ENCODE data around the gene COX20.

Gene COX20

GRCh38 chr1:244851546-244852231 is 16.2 kb downstream of the COX20 start:
- no peak for DNase-seq (ENCODE audit: low spot score)

GRCh38 chr1:244852694-244853093 is 17.2 kb downstream of the COX20 start:
- DNase-seq (ENCODE audit: low spot score) = no peak

GRCh38 chr1:244854166-244854565 is 18.7 kb downstream of the COX20 start:
- no peak for DNase-seq (ENCODE audit: low spot score)

- DNase-seq (ENCODE audit: low spot score) = no peak
These were observed 19.6 kb downstream of the COX20 start for GRCh38 chr1:244854865-244855578.

GRCh38 chr1:244857761-244858160 is 22.3 kb downstream of the COX20 start:
- DNase-seq (ENCODE audit: low spot score) = no peak

GRCh38 chr1:244858357-244858756 is 22.9 kb downstream of the COX20 start:
- DNase-seq (ENCODE audit: low spot score) = no peak

GRCh38 chr1:244860078-244860477 is 24.6 kb downstream of the COX20 start:
- DNase-seq (ENCODE audit: low spot score) = no peak

GRCh38 chr1:244860914-244861610 is 25.6 kb downstream of the COX20 start:
- DNase-seq (ENCODE audit: low spot score) = no peak

- no peak for DNase-seq (ENCODE audit: low spot score)
These were observed 26.2 kb downstream of the COX20 start for GRCh38 chr1:244861683-244862082.

- no peak for DNase-seq (ENCODE audit: low spot score)
These were observed 26.9 kb downstream of the COX20 start for GRCh38 chr1:244862354-244862698.

- peak; percentile 88 for DNase-seq (ENCODE audit: low spot score)
These were observed 27.4 kb downstream of the COX20 start for GRCh38 chr1:244862699-244863490.

GRCh38 chr1:244863491-244864252 is 28.2 kb downstream of the COX20 start:
- DNase-seq (ENCODE audit: low spot score) = no peak

- DNase-seq (ENCODE audit: low spot score) = peak; percentile 97
These were observed 29.0 kb downstream of the COX20 start, which contains the start of gene HNRNPU for GRCh38 chr1:244864253-244865027. HNRNPU (minus strand) TSS chr1:244864543; CDS start chr1:244864307, 236 bp downstream.

GRCh38 chr1:244865028-244865371 is 29.5 kb downstream of the COX20 start:
- DNase-seq (ENCODE audit: low spot score) = no peak

- no peak for DNase-seq (ENCODE audit: low spot score)
These were observed 30.4 kb downstream of the COX20 start for GRCh38 chr1:244865820-244866219.

GRCh38 chr1:244866355-244866754 is 30.9 kb downstream of the COX20 start:
- DNase-seq (ENCODE audit: low spot score) = no peak

GRCh38 chr1:244868484-244869363 is 33.3 kb downstream of the COX20 start:
- DNase-seq (ENCODE audit: low spot score) = no peak

- no peak for DNase-seq (ENCODE audit: low spot score)
These were observed 33.9 kb downstream of the COX20 start for GRCh38 chr1:244869364-244869827.

- DNase-seq (ENCODE audit: low spot score) = no peak
These were observed 34.5 kb downstream of the COX20 start for GRCh38 chr1:244869950-244870349.

Measured in LoVo (cell line).